ENCODE data around the gene PREX1. TPM values are rescaled to one million over a fixed set of nuclear protein-coding genes. Genes with fewer than 3 reads are reported as not detected.
A peak's percentile ranks its signal among the peaks of the same experiment; 100 is the strongest.

Gene PREX1
- total RNA-seq, 3 donors from 2014 or later: 28.8 to 31.4 (median 29.5) TPM

DNA sequence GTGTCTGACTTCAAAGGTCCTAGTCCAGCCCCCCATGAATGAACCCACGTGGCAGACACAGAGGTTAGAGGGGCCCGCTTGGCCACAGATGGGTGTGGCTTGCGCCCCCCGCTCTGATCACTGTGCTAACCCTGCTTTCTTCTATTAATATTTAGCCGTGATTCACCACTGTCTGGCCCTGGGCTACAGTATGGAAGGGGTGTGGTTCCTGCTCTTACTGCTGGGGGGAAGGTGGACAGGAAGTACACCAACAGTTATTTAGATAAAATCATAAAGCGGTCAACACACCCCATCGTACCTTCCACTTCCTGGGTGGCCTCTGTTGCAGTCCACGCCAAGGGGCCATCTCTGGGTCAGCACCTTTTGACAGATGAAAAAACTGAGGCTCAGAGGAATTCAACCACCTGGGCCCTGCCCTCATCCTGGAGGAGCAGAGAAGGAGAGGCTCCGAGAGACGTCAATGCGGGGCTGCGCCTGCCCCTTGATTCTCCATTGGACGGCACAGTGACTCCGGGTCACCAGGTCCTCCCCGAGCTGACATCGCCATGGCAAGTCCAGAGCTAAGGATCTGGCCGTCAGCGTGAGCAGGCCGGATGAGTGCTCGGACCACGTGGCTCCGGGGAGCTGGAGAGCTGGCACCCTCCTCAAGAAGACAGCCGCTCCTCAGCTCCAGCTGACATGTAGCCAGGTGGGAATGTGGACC is 206.3 kb downstream of the PREX1 start:
- DNase-seq: no peak
- peaks cover 12% of the 10 kb centered on the region for H3K4me1 Mint-ChIP-seq (ENCODE audit: low read depth)
- no peak overlapping the region for H3K4me3 Mint-ChIP-seq

DNA sequence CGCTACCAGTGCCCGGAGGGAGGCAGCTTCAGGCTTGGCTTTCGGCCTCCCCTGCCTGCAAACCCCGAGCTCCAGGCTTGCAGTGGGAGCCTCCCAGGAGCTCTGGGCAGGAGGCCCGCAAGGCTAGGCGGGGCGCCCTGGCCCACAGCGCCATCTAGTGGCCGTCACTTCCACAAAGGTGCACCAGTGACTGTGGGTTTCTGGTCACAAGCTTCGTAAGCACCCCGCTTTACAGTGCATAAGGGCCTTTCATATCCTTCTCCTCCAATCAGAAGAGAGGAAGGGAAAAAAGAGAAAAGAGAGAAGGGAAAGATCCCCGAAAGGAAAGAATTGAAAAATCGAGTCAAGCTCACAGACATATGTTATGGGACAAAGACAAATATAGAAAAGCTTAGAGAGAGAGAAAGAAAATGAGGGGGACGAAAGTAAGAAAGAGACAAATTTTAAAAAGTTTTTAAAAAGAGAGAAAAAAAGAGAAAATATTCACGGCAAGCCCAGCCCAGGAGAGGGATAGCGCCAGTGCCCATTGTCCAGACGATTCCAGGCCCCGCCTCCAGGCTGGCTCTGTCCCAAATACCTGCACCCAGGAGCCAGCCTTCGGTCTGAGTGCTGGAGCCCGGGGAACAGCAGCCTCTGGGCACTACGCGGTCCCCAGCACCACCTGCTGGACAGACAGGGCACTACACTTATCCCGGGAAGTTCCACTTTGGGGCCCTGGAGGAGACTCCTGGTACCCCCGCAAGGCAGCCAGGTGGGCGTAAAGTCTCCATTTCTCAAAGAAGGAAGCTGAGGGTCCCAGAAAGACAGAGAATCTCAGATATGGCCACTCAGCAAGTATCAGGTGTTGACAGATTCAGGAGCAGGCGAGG is 207.1 kb downstream of the PREX1 start:
- Mint-ChIP-seq H3K4me1 (ENCODE audit: low read depth) (peaks cover 11% of the 10 kb centered on the region), H3K9me3 (no peaks in the 10 kb centered on the region), H3K36me3 (ENCODE audit: insufficient read depth) (no peaks in the 10 kb centered on the region), H3K27me3 (ENCODE audit: low read depth) (no peaks in the 10 kb centered on the region), H3K4me3 (peak overlapping the region; percentile 55)
- DNase-seq: peak; percentile 69
- ATAC-seq: peak; percentile 83 to 85

More for the DNA sequence above, 206.3 kb downstream of the PREX1 start:
- ATAC-seq: peak in 1 of 2 donors; percentile 28
- Mint-ChIP-seq H3K36me3 (ENCODE audit: insufficient read depth) (peaks cover 4% of the 10 kb centered on the region), H3K27me3 (ENCODE audit: low read depth) (no peaks in the 10 kb centered on the region), H3K9me3 (no peaks in the 10 kb centered on the region)

DNA sequence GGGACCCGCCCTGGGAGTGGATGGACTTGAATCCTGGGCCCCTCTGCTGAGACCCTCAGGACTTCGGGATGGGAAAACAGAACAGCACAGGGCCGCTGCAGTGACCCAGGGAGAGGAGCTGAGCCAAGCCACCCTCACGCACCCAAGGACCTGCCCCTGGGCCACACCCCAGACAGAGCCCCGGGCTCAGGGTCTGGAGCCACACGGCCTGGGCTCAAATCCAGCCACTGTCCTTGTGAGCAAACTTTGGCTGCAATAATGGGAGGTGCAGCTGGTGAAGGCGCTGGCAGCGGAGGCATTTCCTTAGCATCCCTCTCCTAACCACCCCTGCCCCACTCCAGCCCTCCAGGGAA is 207.7 kb downstream of the PREX1 start:
- ATAC-seq: no peak
- Mint-ChIP-seq H3K4me1 (ENCODE audit: low read depth) (peaks cover 11% of the 10 kb centered on the region), H3K9me3 (no peaks in the 10 kb centered on the region), H3K36me3 (ENCODE audit: insufficient read depth) (no peaks in the 10 kb centered on the region), H3K27me3 (ENCODE audit: low read depth) (no peaks in the 10 kb centered on the region), H3K4me3 (no peak overlapping the region)
- no peak for DNase-seq

DNA sequence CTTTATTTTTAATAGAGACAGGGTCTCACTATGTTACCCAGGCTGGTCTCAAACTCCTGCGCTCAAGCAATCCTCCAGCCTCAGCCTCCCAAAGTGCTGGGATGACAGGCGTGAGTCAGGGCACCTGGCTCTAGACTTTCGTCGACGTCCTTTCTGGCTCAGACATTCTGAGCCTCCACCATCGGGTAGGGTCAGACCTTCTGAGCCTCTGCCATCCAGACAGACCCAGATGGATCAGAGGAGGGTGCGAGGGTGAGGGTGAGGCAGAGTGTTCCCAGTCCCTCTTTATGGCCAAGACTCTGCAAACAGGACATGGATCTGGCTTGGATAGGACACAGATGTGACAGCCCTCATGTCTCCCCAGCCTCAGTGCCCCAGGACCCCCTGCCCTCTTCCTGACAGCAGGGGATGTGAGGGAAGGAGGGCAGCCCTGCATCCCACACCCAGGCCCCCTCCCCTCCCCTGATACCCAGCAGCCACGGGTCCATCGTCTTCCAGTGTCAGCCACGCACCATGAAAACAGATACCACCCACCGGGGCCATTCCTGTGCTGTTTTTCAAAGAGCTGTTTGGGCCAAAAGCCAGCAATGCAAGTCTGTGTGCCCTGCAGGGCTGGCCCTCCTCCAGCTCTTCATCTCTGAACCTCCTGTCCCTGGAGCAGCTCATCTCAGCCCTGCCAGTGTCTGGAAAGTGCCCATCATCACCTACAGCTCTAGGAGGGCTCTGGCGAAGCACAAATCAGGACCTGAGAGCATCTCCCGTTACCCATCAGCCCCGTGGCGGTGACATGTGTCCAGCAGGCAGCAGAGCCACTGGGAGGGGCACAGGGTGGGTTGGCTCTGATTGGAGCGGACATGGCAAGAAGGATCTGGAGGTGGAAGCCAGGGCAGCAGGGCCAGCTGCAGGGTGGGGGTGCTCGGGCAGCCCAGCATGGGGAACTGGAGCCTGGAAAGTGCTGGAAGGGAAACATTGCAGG is 208.4 kb downstream of the PREX1 start:
- Mint-ChIP-seq H3K9me3 (no peaks in the 10 kb centered on the region), H3K27me3 (ENCODE audit: low read depth) (no peaks in the 10 kb centered on the region), H3K4me1 (ENCODE audit: low read depth) (peaks cover 11% of the 10 kb centered on the region), H3K4me3 (no peak overlapping the region), H3K36me3 (ENCODE audit: insufficient read depth) (no peaks in the 10 kb centered on the region)
- DNase-seq (no peak), ATAC-seq (no peak)

DNA sequence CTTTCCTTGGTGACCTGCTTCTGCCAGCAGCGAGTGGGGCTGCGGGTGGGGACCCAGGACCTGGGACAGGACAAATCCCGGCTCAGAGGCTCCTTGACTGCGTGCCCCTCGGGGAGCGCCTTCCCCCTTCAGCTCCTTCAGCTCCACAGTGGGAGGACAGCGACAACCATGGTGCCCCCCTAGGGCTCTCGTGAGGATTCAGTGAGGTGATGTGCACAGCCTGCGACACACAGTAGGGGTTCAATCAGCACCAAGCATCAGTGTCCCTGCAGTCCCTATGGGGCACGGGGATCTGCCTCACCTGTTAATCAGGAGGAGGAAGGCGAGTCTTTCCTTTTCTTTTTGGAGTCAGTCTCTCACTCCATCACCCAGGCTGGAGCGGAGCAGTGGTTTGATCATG is 209.2 kb downstream of the PREX1 start:
- Mint-ChIP-seq H3K4me3 (no peak overlapping the region), H3K36me3 (ENCODE audit: insufficient read depth) (no peaks in the 10 kb centered on the region), H3K4me1 (ENCODE audit: low read depth) (peaks cover 11% of the 10 kb centered on the region), H3K27me3 (ENCODE audit: low read depth) (no peaks in the 10 kb centered on the region), H3K9me3 (no peaks in the 10 kb centered on the region)
- DNase-seq: no peak
- ATAC-seq: no peak

DNA sequence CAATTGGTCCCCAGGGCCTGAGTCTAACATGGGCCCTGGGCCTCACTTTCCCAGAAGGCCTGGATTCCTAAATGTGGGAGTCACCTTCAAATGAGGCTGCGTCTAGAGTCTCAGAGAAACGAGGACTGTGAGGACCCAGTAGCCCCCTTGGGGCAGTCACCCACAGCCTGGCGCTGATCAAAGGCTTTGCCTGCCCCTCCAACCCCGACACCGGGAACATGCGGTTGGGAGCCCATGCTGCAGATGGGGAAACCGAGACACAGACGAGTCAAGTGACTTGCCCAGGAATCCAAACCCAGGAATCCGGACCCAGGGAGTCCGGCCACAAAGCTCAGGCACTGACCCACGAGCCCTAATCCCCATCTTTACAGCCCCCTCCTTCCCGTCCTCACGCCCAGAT is 209.7 kb downstream of the PREX1 start:
- no peaks in the 10 kb centered on the region for H3K36me3 Mint-ChIP-seq (ENCODE audit: insufficient read depth)
- peaks cover 11% of the 10 kb centered on the region for H3K4me1 Mint-ChIP-seq (ENCODE audit: low read depth)
- no peaks in the 10 kb centered on the region for H3K27me3 Mint-ChIP-seq (ENCODE audit: low read depth)
- H3K4me3 Mint-ChIP-seq: no peak overlapping the region
- no peak for ATAC-seq
- no peaks in the 10 kb centered on the region for H3K9me3 Mint-ChIP-seq
- DNase-seq: no peak

DNA sequence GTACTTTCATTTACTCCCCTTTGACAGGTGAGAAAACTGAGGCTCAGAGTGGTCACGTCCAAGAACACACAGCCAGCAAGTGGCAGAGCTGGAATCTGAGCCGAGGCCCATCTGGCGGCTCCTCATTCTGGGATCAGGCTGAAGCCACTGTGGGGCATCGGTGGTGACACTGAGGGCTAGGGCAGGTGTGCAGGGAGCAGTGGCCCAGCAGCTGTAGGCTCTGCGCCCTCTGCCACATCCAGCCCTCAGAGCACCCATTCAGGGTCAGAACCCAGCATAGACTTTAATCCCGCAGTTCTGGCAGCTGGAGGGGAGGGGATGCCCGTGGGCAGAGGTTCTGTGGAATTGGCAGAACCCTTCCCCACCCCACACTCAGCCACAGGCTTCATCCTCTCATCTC is 210.3 kb downstream of the PREX1 start:
- ATAC-seq: no peak
- no peak overlapping the region for H3K4me3 Mint-ChIP-seq
- H3K36me3 Mint-ChIP-seq (ENCODE audit: insufficient read depth): no peaks in the 10 kb centered on the region
- peaks cover 9% of the 10 kb centered on the region for H3K4me1 Mint-ChIP-seq (ENCODE audit: low read depth)
- no peak for DNase-seq
- H3K27me3 Mint-ChIP-seq (ENCODE audit: low read depth): no peaks in the 10 kb centered on the region
- no peaks in the 10 kb centered on the region for H3K9me3 Mint-ChIP-seq

DNA sequence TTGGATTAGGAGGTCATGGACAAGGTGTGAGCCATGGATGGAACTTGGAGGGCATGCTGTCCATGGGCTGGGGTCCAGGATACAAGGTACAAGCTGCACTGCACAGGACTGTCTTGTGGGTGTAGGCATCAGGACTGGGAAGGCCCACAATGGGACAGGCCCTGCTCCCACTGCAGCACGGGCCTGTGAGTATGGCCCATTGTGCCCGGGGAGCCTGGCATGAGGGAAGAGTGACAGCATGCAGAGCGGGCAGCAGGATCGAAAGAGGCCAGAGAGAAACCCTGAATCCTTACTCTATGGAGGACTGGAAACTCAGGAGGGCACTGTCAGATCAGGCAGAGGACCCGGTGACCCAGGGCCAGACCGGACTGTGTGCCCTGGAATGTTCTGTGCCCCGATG is 211.3 kb downstream of the PREX1 start:
- no peaks in the 10 kb centered on the region for H3K27me3 Mint-ChIP-seq (ENCODE audit: low read depth)
- no peaks in the 10 kb centered on the region for H3K36me3 Mint-ChIP-seq (ENCODE audit: insufficient read depth)
- H3K9me3 Mint-ChIP-seq: no peaks in the 10 kb centered on the region
- H3K4me3 Mint-ChIP-seq: no peak overlapping the region
- DNase-seq (no peak), ATAC-seq (no peak)
- peaks cover 7% of the 10 kb centered on the region for H3K4me1 Mint-ChIP-seq (ENCODE audit: low read depth)

DNA sequence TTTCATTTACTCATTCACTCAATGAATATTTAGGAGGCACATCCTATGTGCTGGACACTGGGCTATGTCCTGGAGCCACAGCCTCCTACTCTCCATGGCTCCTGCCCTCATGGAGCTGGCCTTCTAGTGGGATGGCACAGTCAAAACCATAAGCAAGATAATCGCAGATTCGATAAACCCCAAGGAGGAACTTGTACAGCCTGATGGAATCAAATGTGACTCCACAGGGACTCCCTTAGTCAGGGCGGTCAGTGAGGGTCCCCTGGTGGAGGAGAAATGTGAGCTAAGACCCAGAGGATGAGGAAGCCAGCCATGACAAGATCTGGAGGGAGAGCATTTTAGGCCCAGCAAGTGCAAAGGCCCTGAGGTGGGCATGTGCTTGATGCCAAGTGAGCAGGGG is 211.9 kb downstream of the PREX1 start:
- H3K27me3 Mint-ChIP-seq (ENCODE audit: low read depth): no peaks in the 10 kb centered on the region
- no peaks in the 10 kb centered on the region for H3K36me3 Mint-ChIP-seq (ENCODE audit: insufficient read depth)
- DNase-seq (no peak), ATAC-seq (no peak)
- no peaks in the 10 kb centered on the region for H3K9me3 Mint-ChIP-seq
- peaks cover 4% of the 10 kb centered on the region for H3K4me1 Mint-ChIP-seq (ENCODE audit: low read depth)
- no peak overlapping the region for H3K4me3 Mint-ChIP-seq

DNA sequence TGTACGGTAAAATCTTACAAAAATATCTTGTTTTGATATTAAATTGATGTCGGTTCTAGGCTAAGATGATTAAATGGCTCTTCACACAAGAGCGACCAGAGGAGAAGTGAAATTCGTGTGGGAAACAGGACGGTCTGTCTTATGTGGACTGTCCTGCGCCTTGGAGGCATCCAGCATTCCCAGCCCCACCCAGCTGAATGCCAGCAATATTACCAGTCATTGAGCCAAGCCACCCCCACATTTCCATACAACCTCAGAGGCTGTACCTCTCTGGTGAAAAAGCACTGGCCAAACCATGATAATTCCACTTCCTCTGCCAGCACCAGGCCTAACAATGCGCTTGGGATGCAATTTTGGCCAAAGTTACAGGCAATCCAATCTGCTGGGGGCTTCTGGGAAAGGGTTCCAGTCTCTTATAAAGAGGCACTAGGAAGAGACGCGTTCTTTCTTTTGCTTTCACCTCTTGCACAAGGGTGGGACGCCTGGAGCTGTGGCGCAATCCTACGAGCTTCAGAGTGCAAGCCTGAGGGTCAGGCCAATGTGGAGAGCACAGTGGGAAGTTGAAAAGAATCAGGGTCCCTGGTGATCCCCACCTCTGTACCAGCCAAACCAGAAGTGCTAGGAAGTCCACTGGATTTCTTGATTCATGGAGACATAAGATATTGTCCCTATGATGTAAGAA is 213.1 kb downstream of the PREX1 start:
- ATAC-seq (no peak), DNase-seq (no peak)
- H3K27me3 Mint-ChIP-seq (ENCODE audit: low read depth): no peaks in the 10 kb centered on the region
- no peaks in the 10 kb centered on the region for H3K9me3 Mint-ChIP-seq
- peaks cover 4% of the 10 kb centered on the region for H3K4me1 Mint-ChIP-seq (ENCODE audit: low read depth)
- no peaks in the 10 kb centered on the region for H3K36me3 Mint-ChIP-seq (ENCODE audit: insufficient read depth)
- no peak overlapping the region for H3K4me3 Mint-ChIP-seq

DNA sequence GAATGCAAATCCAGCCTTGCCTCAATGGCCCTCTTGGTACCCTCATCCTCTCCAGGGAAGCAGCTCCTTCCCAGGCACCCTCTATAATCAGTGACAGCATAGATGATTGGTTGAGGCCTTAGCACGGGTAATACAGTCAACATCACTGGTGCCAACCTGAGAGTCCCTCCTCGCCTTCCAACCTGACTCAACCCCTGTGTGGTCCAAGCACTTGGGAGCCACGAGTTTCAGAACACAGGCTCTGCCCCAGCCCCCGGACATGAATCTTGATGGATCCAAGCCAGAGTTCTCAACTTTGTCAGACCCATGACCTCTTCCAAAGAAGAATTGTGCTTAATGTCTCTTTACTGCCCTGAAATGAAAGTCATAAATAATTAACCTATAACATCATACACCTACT is 213.9 kb downstream of the PREX1 start:
- ATAC-seq: no peak
- no peaks in the 10 kb centered on the region for H3K27me3 Mint-ChIP-seq (ENCODE audit: low read depth)

DNA sequence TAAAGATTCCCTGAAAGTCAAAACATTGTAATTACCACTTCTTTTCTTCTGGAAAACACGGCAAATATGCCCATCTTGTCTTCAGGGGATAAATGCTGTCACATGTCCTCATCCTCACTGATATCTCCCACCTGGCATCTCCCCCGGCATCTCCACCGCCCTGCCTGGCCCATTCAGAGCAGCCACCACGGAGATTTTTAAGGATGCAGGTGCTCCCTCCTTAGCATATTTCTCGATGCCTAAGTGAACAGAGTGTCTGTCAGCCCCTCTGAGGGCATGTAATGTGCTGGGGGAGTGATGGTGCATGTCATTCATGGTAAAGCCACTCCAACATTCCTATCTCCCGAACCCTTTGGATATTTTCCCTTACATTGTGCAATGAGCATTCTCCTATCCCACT is 215.5 kb downstream of the PREX1 start:
- H3K9me3 Mint-ChIP-seq: no peaks in the 10 kb centered on the region
- H3K4me1 Mint-ChIP-seq (ENCODE audit: low read depth): peaks cover 5% of the 10 kb centered on the region
- DNase-seq (no peak), ATAC-seq (no peak)
- no peaks in the 10 kb centered on the region for H3K36me3 Mint-ChIP-seq (ENCODE audit: insufficient read depth)
- H3K27me3 Mint-ChIP-seq (ENCODE audit: low read depth): no peaks in the 10 kb centered on the region
- no peak overlapping the region for H3K4me3 Mint-ChIP-seq

More for the DNA sequence above, 213.9 kb downstream of the PREX1 start:
- Mint-ChIP-seq H3K9me3 (no peaks in the 10 kb centered on the region), H3K4me3 (no peak overlapping the region), H3K36me3 (ENCODE audit: insufficient read depth) (no peaks in the 10 kb centered on the region), H3K4me1 (ENCODE audit: low read depth) (peaks cover 5% of the 10 kb centered on the region)
- no peak for DNase-seq

DNA sequence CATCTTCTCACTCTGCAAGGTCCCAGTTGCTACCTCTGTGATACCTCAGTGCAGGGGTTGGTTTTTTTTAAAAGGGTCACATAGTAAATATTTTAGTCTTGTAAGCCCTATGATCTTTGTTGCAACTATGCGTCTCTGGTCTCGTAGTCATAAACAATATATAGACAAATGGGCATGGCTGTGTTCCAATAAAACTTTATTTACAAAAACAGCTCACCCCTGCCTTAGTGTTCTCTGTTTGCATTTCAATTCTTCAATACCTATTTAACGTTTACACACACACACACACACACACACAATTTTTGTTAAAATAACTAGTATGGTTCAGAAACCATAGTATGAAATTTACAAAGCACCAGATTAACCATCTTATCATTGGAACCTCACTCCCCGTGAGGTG is 216.8 kb downstream of the PREX1 start:
- H3K36me3 Mint-ChIP-seq (ENCODE audit: insufficient read depth): no peaks in the 10 kb centered on the region
- H3K4me1 Mint-ChIP-seq (ENCODE audit: low read depth): peaks cover 5% of the 10 kb centered on the region
- no peak overlapping the region for H3K4me3 Mint-ChIP-seq
- no peaks in the 10 kb centered on the region for H3K27me3 Mint-ChIP-seq (ENCODE audit: low read depth)
- ATAC-seq (no peak), DNase-seq (no peak)
- no peaks in the 10 kb centered on the region for H3K9me3 Mint-ChIP-seq

All from activated T-cell treated with anti-CD3 and anti-CD28 coated beads, Interleukin-2, amount 50 U/mL, for 4 hours (primary cell).